Calu3 (cell line): ENCODE measurements around the gene KLHDC9. TPM values are rescaled to one million over a fixed set of nuclear protein-coding genes. Genes with fewer than 3 reads are reported as not detected.
A peak's percentile ranks its signal among the peaks of the same experiment; 100 is the strongest.

ENCODE experiments used
- Bru-seq: library from RNA; stranded (reverse); fragments of 400-500 nt; gene quantifications from one replicate; lab custom pipeline; 2021; lab: Mats Ljungman, UMichigan
- BruChase-seq, 2 experiments: library from RNA; stranded (reverse); fragments of 400-500 nt; gene quantifications; one replicate each; lab custom pipeline; 2021; lab: Mats Ljungman, UMichigan
- BruUV-seq: library from RNA; stranded (reverse); fragments of 400-500 nt; replicated peaks from 2 replicates; lab custom pipeline; 2021; lab: Mats Ljungman, UMichigan
- CTCF ChIA-PET: fragments of 300-600 bp; sonication (Branson Sonifier 250); formaldehyde crosslinking; loops from one replicate; lab custom pipeline; 2022; ENCODE audit warnings: antibody characterized with exemption; lab: Charles Lee
- DNase-seq: peaks from one replicate; pipeline ENCODE4 v3.0.0; 2022
- H3K27ac Mint-ChIP-seq: one replicate; pipeline ENCODE4 v1.8.0; 2022; ENCODE audit warnings: mixed read lengths; ENCODE audit not compliant: unreplicated experiment
- H3K27me3 Mint-ChIP-seq: one replicate; pipeline ENCODE4 v1.8.0; 2022; ENCODE audit warnings: mixed read lengths; ENCODE audit not compliant: unreplicated experiment
- H3K36me3 Mint-ChIP-seq: one replicate; pipeline ENCODE4 v1.8.0; 2022; ENCODE audit warnings: mild to moderate bottlenecking, moderate library complexity, mixed read lengths; ENCODE audit not compliant: insufficient read depth, unreplicated experiment
- H3K4me1 Mint-ChIP-seq: one replicate; pipeline ENCODE4 v1.8.0; 2022; ENCODE audit warnings: mild to moderate bottlenecking, low read depth, mixed read lengths; ENCODE audit not compliant: unreplicated experiment
- H3K4me3 Mint-ChIP-seq: one replicate; pipeline ENCODE4 v1.8.0; 2022; ENCODE audit warnings: mild to moderate bottlenecking, low read depth, moderate library complexity, mixed read lengths; ENCODE audit not compliant: unreplicated experiment
- H3K9me3 Mint-ChIP-seq: one replicate; pipeline ENCODE4 v1.8.0; 2022; ENCODE audit warnings: low read depth, mixed read lengths; ENCODE audit not compliant: unreplicated experiment
- intact Hi-C: fragments of 100-400 bp; cut with micrococcal nuclease; formaldehyde crosslinking; loops from one replicate; pipeline ENCODE4 v1.10.0; 2022; ENCODE audit not compliant: unreplicated experiment
- long read RNA-seq: library from polyadenylated mRNA; stranded (forward); transcript quantifications from one replicate; pipeline ENCODE4 v2.0.0, GENCODE V29; 2022
- total RNA-seq: library from RNA; stranded (reverse); gene quantifications from 2 replicates; pipeline ENCODE4 v1.2.3, GENCODE V29; 2022
- TF ChIP-seq, protein P1 (sequence below): fragments of 200-600 bp; IDR thresholded peaks from one replicate; pipeline ENCODE4 v1.8.0; 2022; ENCODE audit warnings: antibody characterized with exemption; ENCODE audit not compliant: unreplicated experiment

Gene KLHDC9, protein sequence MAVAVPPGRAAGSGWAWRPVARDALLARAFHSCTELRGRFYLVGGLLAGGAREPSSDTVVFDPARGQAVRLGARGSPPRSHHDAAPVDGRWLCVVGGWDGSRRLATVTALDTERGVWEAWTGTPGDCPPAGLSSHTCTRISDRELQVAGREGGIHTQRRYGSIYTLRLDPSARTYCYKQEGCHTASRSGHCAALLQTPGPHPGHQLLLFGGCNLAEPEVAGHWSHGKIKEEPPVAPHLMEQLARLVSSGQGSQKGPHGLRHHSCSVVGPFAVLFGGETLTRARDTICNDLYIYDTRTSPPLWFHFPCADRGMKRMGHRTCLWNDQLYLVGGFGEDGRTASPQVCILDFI
- 5.3 and 7.0 TPM in 2 replicates for total RNA-seq
- percentile 47 among the genes with signal in this experiment for Bru-seq, nascent RNA
- BruChase-seq, experiment 1, labeled RNA remaining after a 6-hour chase = percentile 51 among the genes with signal in this experiment
- percentile 40 among the genes with signal in this experiment for BruChase-seq, experiment 2, labeled RNA remaining after a 2-hour chase
- long read RNA-seq, partial matches to known transcripts = 3 of 8 reads
- long read RNA-seq, other reads (novel, unspliced or antisense) = 2 of 8 reads

DNA sequence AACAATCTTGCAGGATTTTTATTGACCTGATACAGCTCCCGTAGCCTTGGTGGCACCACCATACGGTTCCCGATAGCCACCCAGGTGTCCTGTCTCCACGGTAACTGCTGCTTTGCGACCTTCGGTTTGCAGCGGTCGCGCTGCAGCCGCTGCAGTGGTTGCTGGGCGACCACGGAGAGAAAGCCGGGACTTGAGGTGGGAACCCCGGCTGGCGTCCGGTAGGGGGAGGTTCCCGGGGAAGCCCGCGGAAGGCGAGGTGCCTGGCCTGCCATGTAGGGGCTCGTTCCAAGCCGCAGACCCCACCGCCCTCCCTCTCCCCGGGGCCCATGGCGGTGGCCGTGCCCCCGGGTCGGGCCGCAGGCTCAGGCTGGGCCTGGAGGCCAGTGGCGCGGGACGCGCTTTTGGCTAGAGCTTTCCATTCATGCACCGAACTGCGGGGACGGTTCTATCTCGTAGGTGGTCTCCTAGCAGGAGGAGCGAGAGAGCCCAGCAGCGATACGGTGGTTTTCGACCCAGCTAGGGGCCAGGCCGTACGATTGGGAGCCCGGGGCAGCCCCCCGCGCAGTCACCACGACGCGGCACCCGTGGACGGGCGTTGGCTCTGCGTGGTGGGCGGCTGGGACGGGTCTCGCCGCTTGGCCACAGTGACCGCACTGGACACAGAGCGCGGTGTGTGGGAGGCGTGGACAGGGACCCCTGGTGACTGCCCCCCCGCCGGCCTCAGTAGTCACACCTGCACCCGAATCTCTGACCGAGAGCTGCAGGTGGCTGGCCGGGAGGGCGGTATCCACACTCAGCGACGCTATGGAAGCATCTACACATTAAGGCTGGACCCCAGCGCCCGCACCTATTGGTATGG is at the start of gene KLHDC9:
TSS of gene KLHDC9 (plus strand) at position 152 of the 859 bp plus-strand sequence. CDS start at position 327, 175 bp downstream.
- intact Hi-C loops = loop anchor here (1.0 to 5.0 kb wide), 2 partner anchors 27 to 36 kb away; no protein-coding TSS in a partner anchor
- TF ChIP-seq, protein P1, sequence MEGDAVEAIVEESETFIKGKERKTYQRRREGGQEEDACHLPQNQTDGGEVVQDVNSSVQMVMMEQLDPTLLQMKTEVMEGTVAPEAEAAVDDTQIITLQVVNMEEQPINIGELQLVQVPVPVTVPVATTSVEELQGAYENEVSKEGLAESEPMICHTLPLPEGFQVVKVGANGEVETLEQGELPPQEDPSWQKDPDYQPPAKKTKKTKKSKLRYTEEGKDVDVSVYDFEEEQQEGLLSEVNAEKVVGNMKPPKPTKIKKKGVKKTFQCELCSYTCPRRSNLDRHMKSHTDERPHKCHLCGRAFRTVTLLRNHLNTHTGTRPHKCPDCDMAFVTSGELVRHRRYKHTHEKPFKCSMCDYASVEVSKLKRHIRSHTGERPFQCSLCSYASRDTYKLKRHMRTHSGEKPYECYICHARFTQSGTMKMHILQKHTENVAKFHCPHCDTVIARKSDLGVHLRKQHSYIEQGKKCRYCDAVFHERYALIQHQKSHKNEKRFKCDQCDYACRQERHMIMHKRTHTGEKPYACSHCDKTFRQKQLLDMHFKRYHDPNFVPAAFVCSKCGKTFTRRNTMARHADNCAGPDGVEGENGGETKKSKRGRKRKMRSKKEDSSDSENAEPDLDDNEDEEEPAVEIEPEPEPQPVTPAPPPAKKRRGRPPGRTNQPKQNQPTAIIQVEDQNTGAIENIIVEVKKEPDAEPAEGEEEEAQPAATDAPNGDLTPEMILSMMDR = no peak
- Mint-ChIP-seq H3K27me3 (no peaks in the 10 kb centered on the region), H3K27ac (peak within 1 kb of the TSS; percentile 99), H3K36me3 (peaks cover 32% of the 10 kb centered on the region), H3K4me3 (peak within 1 kb of the TSS; percentile 83), H3K4me1 (peaks cover 34% of the 10 kb centered on the region), H3K9me3 (no peaks in the 10 kb centered on the region)
- BruUV-seq = TSS peak; percentile 25
- peak; percentile 92 for DNase-seq
- CTCF ChIA-PET = interaction anchor here (0.6 to 4.0 kb wide), 20 partner anchors 10 to 1167 kb away, joined by 3 to 56 read pairs (median 6); partner anchors contain the start of genes DEDD, F11R, NECTIN4 and NIT1

DNA sequence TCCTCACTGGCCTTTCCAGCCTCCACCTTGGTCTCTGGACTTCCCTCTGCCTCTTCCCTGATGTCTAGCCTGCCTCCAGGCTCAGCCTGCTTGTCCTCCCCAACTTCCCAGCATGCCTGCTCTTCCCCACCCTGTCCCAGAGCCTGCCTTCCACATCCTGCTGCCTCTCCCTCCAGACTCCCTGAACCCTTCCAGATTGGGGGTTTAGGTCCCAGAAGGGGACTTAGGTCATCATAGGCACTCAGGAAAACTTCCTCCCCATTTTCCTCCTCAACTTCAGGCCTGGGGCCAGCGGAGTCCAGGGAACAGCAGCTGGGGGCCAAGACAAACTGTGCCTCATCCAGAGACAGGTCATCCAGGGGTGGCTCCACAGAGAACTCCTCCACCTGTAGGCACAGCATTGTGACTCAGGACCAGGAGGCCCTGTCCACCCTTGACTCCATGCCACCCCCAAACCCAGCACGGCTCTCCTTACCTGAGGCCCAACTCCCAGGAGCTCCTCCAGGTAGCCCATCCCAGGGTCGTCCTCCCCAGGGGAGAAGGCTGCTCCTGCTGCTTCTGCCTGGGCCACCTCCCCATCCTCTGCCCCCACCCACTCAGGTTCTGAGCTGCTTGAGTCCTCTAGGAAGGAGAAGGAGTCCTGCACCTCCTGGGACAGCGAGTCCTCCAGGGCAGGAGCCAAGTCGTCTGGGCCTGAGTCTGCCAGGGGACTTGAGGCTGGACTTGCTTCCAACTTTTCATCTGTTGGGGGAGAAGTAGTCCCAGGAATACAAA is 49.0 kb upstream of the KLHDC9 start:
- intact Hi-C loops = loop anchor here (5.0 kb wide), 1 partner anchor 33 kb away; no protein-coding TSS in a partner anchor
- no peak for DNase-seq
- H3K4me3 Mint-ChIP-seq = no peak overlapping the region
- TF ChIP-seq, protein P1 = no peak
- peak overlapping the region; percentile 68 for H3K27ac Mint-ChIP-seq
- H3K27me3 Mint-ChIP-seq = no peaks in the 10 kb centered on the region
- no peaks in the 10 kb centered on the region for H3K4me1 Mint-ChIP-seq
- H3K9me3 Mint-ChIP-seq = peaks cover 9% of the 10 kb centered on the region
- CTCF ChIA-PET = interaction anchor here (0.6 kb wide), 1 partner anchor 594 kb away, joined by 3 read pairs; no protein-coding TSS in a partner anchor
- no TSS peak for BruUV-seq
- H3K36me3 Mint-ChIP-seq = peaks cover 52% of the 10 kb centered on the region

DNA sequence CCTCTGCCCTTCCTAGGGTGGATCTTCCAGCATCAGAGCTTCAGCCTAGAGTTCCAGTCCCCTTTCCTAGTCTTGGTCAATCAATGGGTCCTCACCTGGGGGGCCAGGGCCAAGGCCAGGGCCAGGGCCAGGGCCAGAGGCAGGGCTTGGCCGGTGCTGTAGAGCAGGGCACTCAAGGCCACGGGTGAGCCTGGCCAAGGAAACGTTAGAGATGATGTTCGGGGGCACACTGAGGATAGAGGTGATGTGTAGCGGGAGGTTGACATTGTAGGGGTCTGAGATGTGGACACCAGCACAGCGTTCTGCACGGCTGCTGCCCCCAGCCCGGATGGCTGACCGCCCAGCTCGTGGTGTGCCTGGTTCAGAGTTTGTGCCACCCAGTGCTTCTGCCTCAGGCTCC is 46.9 kb upstream of the KLHDC9 start:
- CTCF ChIA-PET = interaction anchor here (0.8 kb wide), 1 partner anchor 30 kb away, joined by 5 read pairs; the partner anchor contains the start of gene F11R
- peaks cover 9% of the 10 kb centered on the region for H3K9me3 Mint-ChIP-seq
- TF ChIP-seq, protein P1 = no peak
- DNase-seq = no peak
- H3K36me3 Mint-ChIP-seq = peaks cover 31% of the 10 kb centered on the region
- H3K27ac Mint-ChIP-seq = no peak overlapping the region
- intact Hi-C loops = no loop called here
- H3K4me1 Mint-ChIP-seq = no peaks in the 10 kb centered on the region
- H3K4me3 Mint-ChIP-seq = no peak overlapping the region
- no TSS peak for BruUV-seq
- H3K27me3 Mint-ChIP-seq = no peaks in the 10 kb centered on the region
